HCT116 (cell line): ENCODE measurements around the gene CDC42EP5. TPM values are rescaled to one million over a fixed set of nuclear protein-coding genes. Genes with fewer than 3 reads are reported as not detected.

Source experiments
- ATAC-seq: fragments of 200-7000 bp; cut with Tn5 transposase; 2 replicates; pipeline ENCODE4 v1.9.1; 2020; ENCODE audit warnings: mild to moderate bottlenecking, moderate library complexity
- BruUV-seq: library from RNA; stranded (reverse); fragments of 400-500 nt; replicated peaks from 2 replicates; lab custom pipeline; 2021; lab: Mats Ljungman, UMichigan
- CTCF ChIA-PET: fragments of 300-600 bp; sonication (Branson Sonifier 250); formaldehyde crosslinking; loops from one replicate; lab custom pipeline; 2021; ENCODE audit warnings: antibody characterized with exemption; lab: Charles Lee
- POLR2A ChIA-PET: fragments of 300-600, 350-600 bp; sonication (Branson Sonifier 250); formaldehyde crosslinking; loops from one replicate; lab custom pipeline; 2021; ENCODE audit warnings: antibody characterized with exemption; lab: Charles Lee
- RAD21 ChIA-PET, 2 experiments: fragments of 300-600 bp; sonication (Branson Sonifier 250); formaldehyde crosslinking; loops; one replicate each; lab custom pipeline; 2023; ENCODE audit warnings: low total read pairs in 2 of 2; ENCODE audit not compliant: uncharacterized antibody in 2 of 2, unreplicated experiment in 2 of 2, low non-redundant PET in 1 of 2; lab: Charles Lee
- DNase-seq: peaks from one replicate; pipeline ENCODE4 v3.0.0-alpha.2; 2010; ENCODE audit warnings: low read depth, low spot score
- H2AFZ ChIP-seq: fragments of 200-600 bp; shearing (Covaris generic), sonication (generic); 2 replicates; pipeline ENCODE4 v1.6.1; 2017; ENCODE audit warnings: low read depth, mixed run types, mixed read lengths, antibody characterized with exemption, low read length; ENCODE audit not compliant: poor library complexity, severe bottlenecking
- H3K27ac ChIP-seq: 2 replicates; pipeline ENCODE4 v1.5.1; 2012; ENCODE audit warnings: low read depth, low read length
- H3K27me3 ChIP-seq: fragments of 200-600 bp; sonication (generic); 2 replicates; pipeline ENCODE4 v1.6.1; 2016; ENCODE audit warnings: mixed run types, low read length, mixed read lengths; ENCODE audit not compliant: insufficient read depth
- H3K36me3 ChIP-seq, 2 experiments: fragments of 200-500 bp in 1 of 2; fragments of 200-600 bp in 1 of 2; sonication (Bioruptor generic) in 1 of 2; sonication (generic) in 1 of 2; 2 replicates each; pipeline versions ENCODE4 v1.5.1 to v1.6.1; 2014 to 2016; ENCODE audit warnings: low read length in 2 of 2, inconsistent platforms in 1 of 2, mixed read lengths in 1 of 2, mixed run types in 1 of 2; ENCODE audit not compliant: insufficient read depth in 2 of 2, control insufficient read depth in 1 of 2
- H3K4me1 ChIP-seq, 2 experiments: fragments of 200-600 bp in 1 of 2; sonication (generic) in 1 of 2; 2 replicates each; pipeline versions ENCODE4 v1.5.1 to v1.6.1; 2012 to 2017; ENCODE audit warnings: low read length in 2 of 2, inconsistent platforms in 1 of 2, mild to moderate bottlenecking in 1 of 2, mixed read lengths in 1 of 2, mixed run types in 1 of 2, moderate library complexity in 1 of 2; ENCODE audit not compliant: insufficient read depth in 2 of 2, control insufficient read depth in 1 of 2
- H3K4me2 ChIP-seq: fragments of 200-600 bp; sonication (generic); 2 replicates; pipeline ENCODE4 v1.6.1; 2017; ENCODE audit warnings: mixed run types, low read length, mixed read lengths
- H3K4me3 ChIP-seq, 2 experiments: fragments of 200-600 bp in 1 of 2; sonication (generic) in 1 of 2; replicated peaks in 1 of 2; 2 replicates each; pipeline ENCODE4 v1.5.1; 2011 to 2016; ENCODE audit warnings: low read length in 2 of 2, control low read depth in 1 of 2, low read depth in 1 of 2, mild to moderate bottlenecking in 1 of 2, mixed read lengths in 1 of 2, mixed run types in 1 of 2
- H3K79me2 ChIP-seq: fragments of 200-600 bp; sonication (generic); 2 replicates; pipeline ENCODE4 v1.6.1; 2017; ENCODE audit warnings: mild to moderate bottlenecking, mixed run types, low read length, moderate library complexity, mixed read lengths; ENCODE audit not compliant: insufficient read depth
- H3K9ac ChIP-seq: fragments of 200-600 bp; sonication (generic); 2 replicates; pipeline ENCODE4 v1.6.1; 2016; ENCODE audit warnings: low read length, mixed read lengths
- H3K9me2 ChIP-seq: fragments of 200-600 bp; sonication (generic), shearing (Covaris generic); 2 replicates; pipeline ENCODE4 v1.6.1; 2017; ENCODE audit warnings: mixed run types, mild to moderate bottlenecking, moderate library complexity; ENCODE audit not compliant: insufficient read depth
- H3K9me3 ChIP-seq, 2 experiments: fragments of 200-500 bp in 1 of 2; fragments of 200-600 bp in 1 of 2; sonication (Bioruptor generic) in 1 of 2; sonication (generic) in 1 of 2; 2 replicates each; pipeline ENCODE4 v1.6.1; 2014 to 2017; ENCODE audit warnings: low read length in 2 of 2, mixed read lengths in 2 of 2, inconsistent platforms in 1 of 2, low read depth in 1 of 2, mild to moderate bottlenecking in 1 of 2, mixed run types in 1 of 2, moderate library complexity in 1 of 2; ENCODE audit not compliant: control insufficient read depth in 1 of 2, insufficient read depth in 1 of 2
- H4K20me1 ChIP-seq: fragments of 200-600 bp; sonication (generic), shearing (Covaris generic); 2 replicates; pipeline ENCODE4 v1.6.1; 2017; ENCODE audit warnings: mixed run types, mild to moderate bottlenecking, moderate library complexity; ENCODE audit not compliant: insufficient read depth
- ATF3 ChIP-seq: IDR thresholded peaks from 2 replicates; pipeline ENCODE4 v1.6.1; 2012
- CBX3 ChIP-seq: IDR thresholded peaks from 2 replicates; pipeline ENCODE4 v1.6.1; 2012; ENCODE audit warnings: low read depth
- CEBPB ChIP-seq: IDR thresholded peaks from 2 replicates; pipeline ENCODE4 v1.6.1; 2012; ENCODE audit warnings: low read depth
- CTCF ChIP-seq, 3 experiments: fragments of 200-600 bp in 1 of 3; sonication (generic) in 1 of 3; IDR thresholded peaks in 2 of 3; conservative IDR thresholded peaks in 1 of 3; 2 replicates each; pipeline ENCODE4 v1.5.1; 2012 to 2017; ENCODE audit warnings: low read depth in 2 of 3, low read length in 2 of 3, antibody characterized with exemption in 1 of 3, borderline replicate concordance in 1 of 3, control low read depth in 1 of 3, mild to moderate bottlenecking in 1 of 3, mixed read lengths in 1 of 3, mixed run types in 1 of 3, moderate library complexity in 1 of 3; ENCODE audit not compliant: insufficient read depth in 1 of 3
- EGR1 ChIP-seq: IDR thresholded peaks from 2 replicates; pipeline ENCODE4 v1.6.1; 2012; ENCODE audit warnings: low read depth
- ELF1 ChIP-seq: IDR thresholded peaks from 2 replicates; pipeline ENCODE4 v1.6.1; 2012; ENCODE audit warnings: low read depth, borderline replicate concordance
- EZH2phosphoT487 ChIP-seq: fragments of 200-600 bp; IDR thresholded peaks from 2 replicates; pipeline ENCODE4 v1.6.1; 2018; ENCODE audit warnings: antibody characterized with exemption, borderline replicate concordance
- FOSL1 ChIP-seq: IDR thresholded peaks from 2 replicates; pipeline ENCODE4 v1.6.1; 2012; ENCODE audit warnings: low read depth
- MAX ChIP-seq: IDR thresholded peaks from 2 replicates; pipeline ENCODE4 v1.6.1; 2012
- POLR2A ChIP-seq: IDR thresholded peaks from 2 replicates; pipeline ENCODE4 v1.7.0; 2011; ENCODE audit warnings: borderline replicate concordance; ENCODE audit not compliant: insufficient read depth, insufficient read length; ENCODE audit errors: extremely low read depth
- POLR2AphosphoS5 ChIP-seq: IDR thresholded peaks from 2 replicates; pipeline ENCODE4 v1.6.1; 2011; ENCODE audit warnings: mild to moderate bottlenecking, low read depth, low read length, moderate library complexity
- REST ChIP-seq: IDR thresholded peaks from 2 replicates; pipeline ENCODE4 v1.6.1; 2012; ENCODE audit warnings: low read depth
- SP1 ChIP-seq: IDR thresholded peaks from 2 replicates; pipeline ENCODE4 v1.6.1; 2012; ENCODE audit warnings: low read depth
- TCF7L2 ChIP-seq: IDR thresholded peaks from 2 replicates; pipeline ENCODE4 v1.7.0; 2011; ENCODE audit warnings: borderline replicate concordance, inconsistent platforms; ENCODE audit not compliant: insufficient read depth, insufficient read length; ENCODE audit errors: extremely low read depth
- ZBTB33 ChIP-seq: IDR thresholded peaks from 2 replicates; pipeline ENCODE4 v1.6.1; 2011; ENCODE audit warnings: mild to moderate bottlenecking, low read length, moderate library complexity; ENCODE audit not compliant: insufficient replicate concordance; ENCODE audit errors: extremely low read depth
- ZFX ChIP-seq: fragments of 450-650 bp; IDR thresholded peaks from 2 replicates; pipeline ENCODE4 v1.6.1; 2017
- intact Hi-C: fragments of 100-400 bp; cut with micrococcal nuclease; formaldehyde crosslinking; loops from 2 replicates; pipeline ENCODE4 v1.10.0; 2022
- total RNA-seq: library from RNA; stranded (reverse); gene quantifications from one replicate; pipeline ENCODE4 v1.2.1, GENCODE V29; 2021; ENCODE audit not compliant: unreplicated experiment

The CDC42EP5 gene
- total RNA-seq, 1 experiment from 2014 or later, result 0.64 TPM

GRCh38 chr19:54515156-54515555, 42.1 kb upstream of the CDC42EP5 start:
- ChIA-PET POLR2A (no interaction called here), CTCF (no interaction called here)
- Histone ChIP-seq H3K4me1 (no peaks in the 10 kb centered on the region), H3K4me3 (no peak overlapping the region), H3K27ac (no peak overlapping the region), H3K9me2 (no peaks in the 10 kb centered on the region), H4K20me1 (no peaks in the 10 kb centered on the region), H3K27me3 (peaks cover 14% of the 10 kb centered on the region; the same call in 1 of the 2 replicates), H3K9ac (no peak overlapping the region), H3K79me2 (no peaks in the 10 kb centered on the region)
- DNase-seq, result no peak
- TF ChIP-seq SP1 (no peak), ATF3 (no peak), CEBPB (no peak), EGR1 (no peak), CTCF (IDR thresholded peaks at IDR 0.05 in 2 of 3, conservative IDR thresholded peaks at IDR 0.05 in 1 of 3; ENCODE audit: borderline replicate concordance in 1 of 3, insufficient read depth in 1 of 3, low read depth in 2 of 3, low read length in 2 of 3) (no peak), EZH2phosphoT487 (no peak), TCF7L2 (no peak), CBX3 (no peak), REST (no peak), ZFX (no peak), POLR2AphosphoS5 (no peak), MAX (no peak), FOSL1 (no peak), POLR2A (no peak), ZBTB33 (no peak), ELF1 (no peak)
- TF ChIP-seq, all 23 proteins: peak for 0
- intact Hi-C loops, result no loop called here
- no peak overlapping the region for H3K4me2 ChIP-seq
- no peak overlapping the region for H2AFZ ChIP-seq
- no peaks in the 10 kb centered on the region for H3K9me3 ChIP-seq
- H3K36me3 ChIP-seq, result no peaks in the 10 kb centered on the region
- no TSS peak for BruUV-seq
- no peak for ATAC-seq
- RAD21 ChIA-PET, result no interaction called here
